HG02642 (cell line): Measurements from ENCODE around the gene PNN.
"Not testable (repeated sequence)": the region's sequence is repeated elsewhere in the genome, so short reads cannot be mapped to it uniquely, and the experiment has no call there.

Experiments used
- ATAC-seq: cut with Tn5 transposase; IDR thresholded peaks from one replicate; pipeline ENCODE4 v1.9.1; 2021; ENCODE audit warnings: mild to moderate bottlenecking; ENCODE audit not compliant: unreplicated experiment, poor library complexity

The PNN gene

GRCh38 chr14:39174560-39175444 is at the start of gene PNN:
Gene PNN (plus strand): TSS chr14:39175254. CDS start chr14:39175280, 26 bp downstream.
- peak; percentile 92 for ATAC-seq

- ATAC-seq = not testable (repeated sequence)
Observed at GRCh38 chr14:39137835-39138234, 37.2 kb upstream of the PNN start.

GRCh38 chr14:39138440-39138839 is 36.6 kb upstream of the PNN start:
- ATAC-seq = no peak

- ATAC-seq = no peak
Observed at GRCh38 chr14:39140170-39140569, 34.9 kb upstream of the PNN start.

GRCh38 chr14:39141623-39142022 is 33.4 kb upstream of the PNN start:
- ATAC-seq = not testable (repeated sequence)

GRCh38 chr14:39143226-39143625 is 31.8 kb upstream of the PNN start:
- ATAC-seq = not testable (repeated sequence)

GRCh38 chr14:39145266-39145966 is 29.6 kb upstream of the PNN start:
- ATAC-seq = no peak

- no peak for ATAC-seq
Observed at GRCh38 chr14:39154594-39155189, 20.4 kb upstream of the PNN start.

GRCh38 chr14:39157491-39157890 is 17.6 kb upstream of the PNN start:
- ATAC-seq = no peak

GRCh38 chr14:39158222-39158858 is 16.7 kb upstream of the PNN start:
- no peak for ATAC-seq

- ATAC-seq = no peak
Observed at GRCh38 chr14:39160494-39160893, 14.6 kb upstream of the PNN start.

- not testable (repeated sequence) for ATAC-seq
Observed at GRCh38 chr14:39167797-39168320, 7.2 kb upstream of the PNN start.

GRCh38 chr14:39168591-39168990 is 6.5 kb upstream of the PNN start:
- ATAC-seq = no peak

- no peak for ATAC-seq
Observed at GRCh38 chr14:39169541-39169900, 5.5 kb upstream of the PNN start.

- ATAC-seq = no peak
Observed at GRCh38 chr14:39173198-39173597, 1.9 kb upstream of the PNN start.

- peak; percentile 12 for ATAC-seq
Observed at GRCh38 chr14:39175445-39176262, 600 bp downstream of the PNN start.

GRCh38 chr14:39176263-39177167 is 1.5 kb downstream of the PNN start:
- ATAC-seq = no peak

- ATAC-seq = no peak
Observed at GRCh38 chr14:39177168-39177545, 2.1 kb downstream of the PNN start.

GRCh38 chr14:39179042-39179441 is 4.0 kb downstream of the PNN start:
- ATAC-seq = no peak
